Kidney (tissue), 14 donors: Measurements from ENCODE around the gene S100A5. TPM values are rescaled to one million over a fixed set of nuclear protein-coding genes. Genes with fewer than 3 reads are reported as not detected.
A peak's percentile ranks its signal among the peaks of the same experiment; 100 is the strongest.

Experiments
- DNase-seq, 5 donors: peaks; one replicate each; pipeline ENCODE4 v3.0.0-alpha.2; 2013 to 2020
- FAIRE-seq: peaks from 2 replicates; lab custom pipeline; 2012; peaks lifted over from hg19 to GRCh38; lab: Jason Lieb, UNC
- H3K27ac ChIP-seq, 2 donors: one replicate each; pipeline ENCODE4 v1.7.0; 2013; ENCODE audit warnings: low read depth in 2 of 2, low read length in 2 of 2, inconsistent platforms in 1 of 2
- H3K27me3 ChIP-seq: one replicate; pipeline ENCODE4 v1.7.1; 2013; ENCODE audit warnings: low read length, inconsistent platforms; ENCODE audit not compliant: control insufficient read depth, insufficient read depth
- H3K36me3 ChIP-seq, 3 donors: one replicate each; pipeline versions ENCODE4 v1.7.0 to v1.7.1; 2013; ENCODE audit warnings: low read length in 3 of 3, control low read depth in 1 of 3, inconsistent platforms in 1 of 3; ENCODE audit not compliant: insufficient read depth in 3 of 3, control insufficient read depth in 2 of 3
- H3K4me1 ChIP-seq, 3 donors: one replicate each; pipeline versions ENCODE4 v1.7.0 to v1.7.1; 2013; ENCODE audit warnings: low read length in 3 of 3, inconsistent platforms in 1 of 3, low read depth in 1 of 3; ENCODE audit not compliant: control insufficient read depth in 2 of 3, insufficient read depth in 2 of 3
- H3K4me3 ChIP-seq, 3 donors: one replicate each; pipeline versions ENCODE4 v1.7.0 to v1.8.1; 2013; ENCODE audit warnings: low read length in 3 of 3, control low read depth in 1 of 3, inconsistent platforms in 1 of 3
- H3K9ac ChIP-seq, 3 donors: one replicate each; pipeline versions ENCODE4 v1.7.0 to v1.7.1; 2013; ENCODE audit warnings: low read length in 3 of 3, control low read depth in 1 of 3, inconsistent platforms in 1 of 3
- H3K9me3 ChIP-seq, 3 donors: one replicate each; pipeline versions ENCODE4 v1.7.0 to v1.7.1; 2013; ENCODE audit warnings: low read length in 3 of 3, control low read depth in 1 of 3, inconsistent platforms in 1 of 3; ENCODE audit not compliant: control insufficient read depth in 2 of 3, insufficient read depth in 1 of 3
- CTCF ChIP-seq: IDR thresholded peaks from 3 replicates; pipeline ENCODE4 v1.5.1; 2012; ENCODE audit warnings: mild to moderate bottlenecking, moderate library complexity, borderline replicate concordance; ENCODE audit not compliant: insufficient read depth; ENCODE audit errors: extremely low read depth
- intact Hi-C: fragments of 100-400 bp; cut with DNase I; formaldehyde crosslinking; loops from one replicate; pipeline ENCODE4 v1.11.1; 2022
- polyA plus RNA-seq: library from polyadenylated mRNA; stranded (reverse); fragments of 350-450 nt; fragmentation: Illumina TruSeq; extraction: RNeasy Lipid Tissue Mini Kit (QIAGEN cat#74804); gene quantifications from one replicate; pipeline ENCODE4 v1.2.3, GENCODE V29; 2014; ENCODE audit warnings: low read depth, low replicate concordance; ENCODE audit not compliant: insufficient read depth
- total RNA-seq: library from RNA; stranded (reverse); fragmentation: NEBNext Ultra II Directional; extraction: Animal tissue kit (Norgen Biotek cat#: 25700); gene quantifications from one replicate; pipeline ENCODE4 v1.2.1, GENCODE V29; 2021
- donor health status: control.
- donor health status: control.
- donor health status: control.
- donor health status: control.
- donor health status: control.
- donor health status: DM: yes; HTN: yes; CAD: no.
- donor health status: Normal renal cell carcinoma (clear cell type).

The S100A5 gene
- total and polyA plus RNA-seq, 2 donors from 2014 or later = 0.91 to 1.9 TPM

- FAIRE-seq (no peak), DNase-seq (no peak)
- Histone ChIP-seq H3K9me3 (no peaks in the 10 kb centered on the region), H3K9ac (no peak overlapping the region), H3K4me3 (no peak overlapping the region), H3K27me3 (no peaks in the 10 kb centered on the region), H3K27ac (no peak overlapping the region), H3K36me3 (no peaks in the 10 kb centered on the region), H3K4me1 (peaks cover 0 to 3% (median 0%) of the 10 kb centered on the region in 3 donors)
- intact Hi-C loops = loop anchor here (5.0 kb wide), 1 partner anchor 54 kb away; the partner anchor contains the start of gene S100A2
- TF ChIP-seq CTCF = no peak
These were observed 27.1 kb downstream of the S100A5 start for GRCh38 chr1:153513666-153514065.

GRCh38 chr1:153513023-153513422, 27.7 kb downstream of the S100A5 start:
- no peak for FAIRE-seq
- peaks cover 0 to 3% (median 0%) of the 10 kb centered on the region in 3 donors for H3K4me1 ChIP-seq
- H3K4me3 ChIP-seq = no peak overlapping the region
- H3K9ac ChIP-seq = no peak overlapping the region
- DNase-seq = no peak
- intact Hi-C loops = loop anchor here (5.0 kb wide), 1 partner anchor 54 kb away; the partner anchor contains the start of gene S100A2
- H3K27me3 ChIP-seq = no peaks in the 10 kb centered on the region
- TF ChIP-seq CTCF = no peak
- H3K9me3 ChIP-seq = no peaks in the 10 kb centered on the region
- H3K36me3 ChIP-seq = no peaks in the 10 kb centered on the region
- H3K27ac ChIP-seq = no peak overlapping the region

GRCh38 chr1:153510984-153511410, 29.7 kb downstream of the S100A5 start:
- Histone ChIP-seq H3K27me3 (no peaks in the 10 kb centered on the region), H3K4me1 (peaks cover 0 to 5% (median 0%) of the 10 kb centered on the region in 3 donors), H3K9ac (no peak overlapping the region), H3K27ac (no peak overlapping the region), H3K4me3 (no peak overlapping the region), H3K36me3 (no peaks in the 10 kb centered on the region), H3K9me3 (no peaks in the 10 kb centered on the region)
- peak; percentile 87 to 92 (median 89) for DNase-seq
- intact Hi-C loops = loop anchor here (5.0 kb wide), 1 partner anchor 56 kb away; the partner anchor contains the start of gene S100A2
- TF ChIP-seq CTCF = peak; percentile 92
- FAIRE-seq = no peak
